Thyroid gland (tissue), 4 donors: Measurements from ENCODE around the gene DTNB. TPM values are rescaled to one million over a fixed set of nuclear protein-coding genes. Genes with fewer than 3 reads are reported as not detected.

ENCODE experiments used
- DNase-seq, 2 donors: peaks; one replicate each; pipeline ENCODE4 v3.0.0-alpha.2; 2019
- H3K27ac ChIP-seq, 3 donors: fragments of 200-600 bp; sonication (generic); 1 replicate in 2 of 3; 2 replicates in 1 of 3; pipeline ENCODE4 v1.5.1; 2016 to 2019; ENCODE audit warnings: mild to moderate bottlenecking in 1 of 3, moderate library complexity in 1 of 3
- H3K27me3 ChIP-seq: fragments of 200-600 bp; sonication (generic); one replicate; pipeline ENCODE4 v1.5.1; 2019
- H3K36me3 ChIP-seq, 2 donors: fragments of 200-600 bp; sonication (generic); one replicate each; pipeline ENCODE4 v1.5.1; 2016 to 2019
- H3K4me1 ChIP-seq, 2 donors: fragments of 200-600 bp; sonication (generic); one replicate each; pipeline ENCODE4 v1.5.1; 2017 to 2019
- H3K4me3 ChIP-seq, 3 donors: fragments of 200-600 bp; sonication (generic); replicated peaks in 1 of 3; 1 replicate in 2 of 3; 2 replicates in 1 of 3; pipeline ENCODE4 v1.5.1; 2016; ENCODE audit warnings: mild to moderate bottlenecking in 1 of 3
- H3K9me3 ChIP-seq: fragments of 200-600 bp; sonication (generic); one replicate; pipeline ENCODE4 v1.5.1; 2017
- POLR2A ChIP-seq, 2 donors: fragments of 450-650 bp; IDR thresholded peaks; one replicate each; pipeline ENCODE4 v1.6.1; 2017; ENCODE audit warnings: antibody characterized with exemption in 2 of 2, mild to moderate bottlenecking in 2 of 2, moderate library complexity in 1 of 2
- WGBS, 2 donors: methylation state at CpG; one replicate each; pipeline ENCODE4 v1.1.5; 2017; 5-methylcytosine and 5-hydroxymethylcytosine counted together
- intact Hi-C: fragments of 100-400 bp; cut with DNase I; formaldehyde crosslinking; loops from one replicate; pipeline ENCODE4 v1.15.1; 2023
- total RNA-seq, 4 donors: library from RNA; depleted of rRNA; stranded (reverse); fragments of >200 nt; gene quantifications; one replicate each; pipeline ENCODE4 v1.2.3, GENCODE V29; 2016
- TF ChIP-seq, protein P1 (sequence below), 6 experiments: fragments of 200-600 bp in 3 of 6; fragments of 450-650 bp in 3 of 6; sonication (generic) in 3 of 6; IDR thresholded peaks; one replicate each; pipeline ENCODE4 v1.5.1; 2016 to 2019; ENCODE audit warnings: antibody characterized with exemption in 6 of 6, mild to moderate bottlenecking in 2 of 6, inconsistent platforms in 1 of 6, moderate library complexity in 1 of 6

DTNB gene
- 10 to 100 TPM; 38.9 to 75.2 (median 55.5) TPM for total RNA-seq

DNA sequence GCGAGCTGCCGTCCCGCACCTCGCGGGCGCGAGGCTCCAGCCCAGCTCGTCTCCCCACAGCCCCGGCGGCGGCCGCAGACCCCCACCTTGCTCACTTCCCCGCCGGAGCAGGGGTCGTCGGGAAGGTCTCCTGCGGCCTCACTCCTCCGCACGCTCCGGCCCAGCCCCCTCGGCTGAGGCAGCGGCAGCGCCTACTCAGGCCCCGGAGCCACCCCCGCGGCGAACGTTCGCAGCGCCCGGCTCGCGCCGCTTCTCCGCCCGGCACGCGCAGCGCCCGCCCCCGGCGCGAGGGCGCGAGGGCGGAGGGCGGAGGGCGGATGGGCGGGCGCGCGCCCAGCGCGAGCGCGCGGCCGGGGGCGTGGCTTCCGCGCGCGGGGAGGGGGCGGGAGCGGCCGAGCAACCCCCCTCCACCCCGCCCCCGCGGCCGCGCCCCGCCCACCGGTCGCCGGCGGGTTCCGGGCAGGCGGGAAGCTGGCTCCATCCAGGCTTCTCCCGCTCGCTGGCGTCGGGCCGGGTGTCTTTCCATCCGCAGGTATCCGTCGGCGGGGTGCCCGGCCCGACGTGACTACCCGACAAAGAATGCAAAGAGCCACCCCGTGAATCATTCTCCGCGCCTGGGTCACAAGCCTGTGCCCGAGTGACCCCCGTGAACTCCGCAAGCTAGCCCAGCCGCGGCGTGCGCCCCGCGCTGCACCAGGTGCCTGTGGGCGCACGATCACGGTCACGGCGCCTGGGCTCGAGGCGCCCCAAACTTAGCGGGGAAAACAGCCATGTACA is at the start of gene DTNB:
TSS of gene DTNB (minus strand) at position 278 of the 777 bp plus-strand sequence. CDS start 20,917 bp downstream, outside the sequence.
- WGBS, 2 donors, result 1 to 2% methylated on average over 18 to 26 of the region's 111 CpGs
- no peaks in the 10 kb centered on the region for H3K27me3 ChIP-seq
- H3K4me3 ChIP-seq, result peak within 1 kb of the TSS; percentile 78 to 81 (median 80)
- intact Hi-C loops, result no loop called here
- TF ChIP-seq, protein P1, sequence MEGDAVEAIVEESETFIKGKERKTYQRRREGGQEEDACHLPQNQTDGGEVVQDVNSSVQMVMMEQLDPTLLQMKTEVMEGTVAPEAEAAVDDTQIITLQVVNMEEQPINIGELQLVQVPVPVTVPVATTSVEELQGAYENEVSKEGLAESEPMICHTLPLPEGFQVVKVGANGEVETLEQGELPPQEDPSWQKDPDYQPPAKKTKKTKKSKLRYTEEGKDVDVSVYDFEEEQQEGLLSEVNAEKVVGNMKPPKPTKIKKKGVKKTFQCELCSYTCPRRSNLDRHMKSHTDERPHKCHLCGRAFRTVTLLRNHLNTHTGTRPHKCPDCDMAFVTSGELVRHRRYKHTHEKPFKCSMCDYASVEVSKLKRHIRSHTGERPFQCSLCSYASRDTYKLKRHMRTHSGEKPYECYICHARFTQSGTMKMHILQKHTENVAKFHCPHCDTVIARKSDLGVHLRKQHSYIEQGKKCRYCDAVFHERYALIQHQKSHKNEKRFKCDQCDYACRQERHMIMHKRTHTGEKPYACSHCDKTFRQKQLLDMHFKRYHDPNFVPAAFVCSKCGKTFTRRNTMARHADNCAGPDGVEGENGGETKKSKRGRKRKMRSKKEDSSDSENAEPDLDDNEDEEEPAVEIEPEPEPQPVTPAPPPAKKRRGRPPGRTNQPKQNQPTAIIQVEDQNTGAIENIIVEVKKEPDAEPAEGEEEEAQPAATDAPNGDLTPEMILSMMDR (IDR thresholded peaks at IDR 0.05), result no peak
- TF ChIP-seq POLR2A (IDR thresholded peaks at IDR 0.05), result peak in 1 of 2 donors; percentile 84
- H3K4me1 ChIP-seq, result peaks cover 25 to 30% of the 10 kb centered on the region in 2 donors
- no peaks in the 10 kb centered on the region for H3K9me3 ChIP-seq
- peak; percentile 90 for DNase-seq
- peak within 1 kb of the TSS; percentile 77 to 92 (median 85) for H3K27ac ChIP-seq
- H3K36me3 ChIP-seq, result no peaks in the 10 kb centered on the region

DNA sequence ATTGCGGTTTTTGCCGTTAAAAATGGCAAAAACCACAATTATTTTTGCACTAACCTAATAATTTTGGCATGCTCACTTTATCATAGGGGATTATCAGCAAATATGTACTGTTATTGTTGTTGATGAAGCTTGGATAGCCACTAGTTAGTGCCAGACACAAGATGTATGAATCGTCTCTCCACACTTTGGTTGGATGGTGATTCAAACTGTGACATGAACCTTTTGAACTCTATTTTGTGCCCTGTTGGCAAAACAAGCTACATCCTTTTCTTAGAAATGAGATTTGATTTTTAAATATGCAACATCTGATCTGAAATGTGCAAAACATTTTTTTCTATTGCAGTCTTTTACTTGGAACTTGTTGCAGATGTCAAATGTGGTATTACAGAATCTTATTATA is 48.8 kb upstream of the DTNB start:
- intact Hi-C loops, result no loop called here
- 84 to 87% methylated on average over 3 of the region's 3 CpGs for WGBS, 2 donors
- DNase-seq, result no peak

DNA sequence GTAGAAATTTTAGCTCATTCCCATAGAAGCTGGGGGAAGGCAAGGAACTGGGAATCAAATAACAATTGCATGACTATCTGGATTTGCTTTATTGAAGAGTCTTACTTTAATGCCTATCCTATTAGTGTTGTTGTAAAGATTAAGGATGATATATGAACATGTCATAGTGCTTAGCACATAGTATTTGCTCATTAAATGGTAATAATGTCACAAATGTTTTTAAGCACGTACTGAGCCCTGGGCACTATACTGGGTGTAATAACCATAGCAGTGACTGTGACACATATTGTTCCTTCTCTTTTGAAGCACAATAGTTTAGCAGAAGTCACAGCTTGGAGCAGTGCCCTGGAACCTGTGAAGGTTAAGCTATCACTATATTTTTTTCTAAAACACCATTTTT is 47.2 kb upstream of the DTNB start:
- intact Hi-C loops, result no loop called here
- WGBS, 2 donors, result 81 to 88% methylated on average over 1 of the region's 1 CpG
- no peak for TF ChIP-seq POLR2A (IDR thresholded peaks at IDR 0.05)
- TF ChIP-seq, protein P1 (IDR thresholded peaks at IDR 0.05), result no peak

More for the DNA sequence above, 48.8 kb upstream of the DTNB start:
- H3K27me3 ChIP-seq, result no peaks in the 10 kb centered on the region
- H3K36me3 ChIP-seq, result no peaks in the 10 kb centered on the region
- no peaks in the 10 kb centered on the region for H3K4me1 ChIP-seq
- TF ChIP-seq, protein P1 (IDR thresholded peaks at IDR 0.05), result no peak
- TF ChIP-seq POLR2A (IDR thresholded peaks at IDR 0.05), result no peak
- H3K27ac ChIP-seq, result no peak overlapping the region
- H3K4me3 ChIP-seq, result no peak overlapping the region
- H3K9me3 ChIP-seq, result no peaks in the 10 kb centered on the region

DNA sequence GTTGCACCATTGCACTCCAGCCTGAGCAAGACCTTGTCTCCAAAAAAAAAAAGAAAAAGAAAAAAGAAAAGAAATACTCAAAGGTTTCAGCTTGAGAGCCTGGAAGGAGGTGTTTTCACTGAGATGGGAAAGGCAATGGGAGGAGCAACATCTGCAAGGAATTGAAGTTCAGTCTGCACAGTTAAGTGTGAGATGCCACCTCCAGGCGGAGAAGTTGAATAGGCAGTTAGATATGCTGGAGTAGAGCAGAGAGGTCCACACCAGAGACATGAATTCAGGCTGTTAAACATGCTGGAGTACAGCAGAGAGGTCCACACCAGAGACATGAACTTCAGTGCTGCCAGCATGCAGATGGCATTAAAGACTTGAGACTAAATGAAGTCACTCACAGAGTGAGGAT is 41.4 kb upstream of the DTNB start:
- Histone ChIP-seq H3K9me3 (no peaks in the 10 kb centered on the region), H3K27me3 (no peaks in the 10 kb centered on the region), H3K27ac (no peak overlapping the region), H3K4me1 (no peaks in the 10 kb centered on the region), H3K36me3 (no peaks in the 10 kb centered on the region), H3K4me3 (no peak overlapping the region)
- TF ChIP-seq, protein P1 (IDR thresholded peaks at IDR 0.05), result no peak
- TF ChIP-seq POLR2A (IDR thresholded peaks at IDR 0.05), result no peak
- no peak for DNase-seq
- intact Hi-C loops, result no loop called here
- 89 to 94% methylated on average over 1 of the region's 1 CpG for WGBS, 2 donors

More for the DNA sequence above, 47.2 kb upstream of the DTNB start:
- no peaks in the 10 kb centered on the region for H3K27me3 ChIP-seq
- H3K27ac ChIP-seq, result no peak overlapping the region
- H3K9me3 ChIP-seq, result no peaks in the 10 kb centered on the region
- DNase-seq, result no peak
- H3K4me3 ChIP-seq, result no peak overlapping the region
- no peaks in the 10 kb centered on the region for H3K4me1 ChIP-seq
- no peaks in the 10 kb centered on the region for H3K36me3 ChIP-seq

DNA sequence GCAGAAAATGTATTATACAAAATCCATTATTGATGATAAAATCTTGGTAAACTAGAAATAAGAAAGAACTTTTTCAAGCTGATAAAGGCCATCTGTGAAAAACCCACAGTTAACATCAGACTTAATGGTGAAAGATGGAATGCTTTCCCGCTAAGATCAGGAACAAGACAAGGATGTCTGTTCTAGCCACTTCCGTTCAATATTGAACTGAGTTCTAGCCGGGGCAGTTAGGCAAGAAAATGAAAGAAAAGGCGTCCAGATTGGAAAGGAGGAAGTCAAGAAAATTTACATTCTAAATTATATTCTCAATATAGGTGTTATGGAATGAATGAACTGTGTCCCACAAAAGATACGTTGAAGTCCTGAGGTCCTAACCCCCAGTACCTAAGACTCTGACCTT is 39.1 kb upstream of the DTNB start:
- TF ChIP-seq, protein P1 (IDR thresholded peaks at IDR 0.05), result no peak
- TF ChIP-seq POLR2A (IDR thresholded peaks at IDR 0.05), result no peak

More for the DNA sequence above, 39.1 kb upstream of the DTNB start:
- 78 to 89% methylated on average over 5 of the region's 5 CpGs for WGBS, 2 donors
- Histone ChIP-seq H3K36me3 (no peaks in the 10 kb centered on the region), H3K27me3 (no peaks in the 10 kb centered on the region), H3K9me3 (no peaks in the 10 kb centered on the region), H3K4me1 (no peaks in the 10 kb centered on the region), H3K27ac (no peak overlapping the region), H3K4me3 (no peak overlapping the region)
- DNase-seq, result no peak
- intact Hi-C loops, result no loop called here
